OCI-LY7 (cell line): ENCODE measurements around the gene USO1.

ENCODE experiments used
- EZH2phosphoT487 ChIP-seq: fragments of 200-600 bp; sonication (generic); IDR thresholded peaks from 2 replicates; pipeline ENCODE4 v1.6.1; 2018; ENCODE audit warnings: low read depth, borderline replicate concordance, mild to moderate bottlenecking, mixed run types, antibody characterized with exemption, low read length, moderate library complexity, mixed read lengths
- TF ChIP-seq, protein P1 (sequence below): fragments of 200-600 bp; sonication (generic); conservative IDR thresholded peaks from 2 replicates; pipeline ENCODE4 v1.5.1; 2014; ENCODE audit warnings: mild to moderate bottlenecking, antibody characterized with exemption, low read length, moderate library complexity, mixed read lengths

DNA sequence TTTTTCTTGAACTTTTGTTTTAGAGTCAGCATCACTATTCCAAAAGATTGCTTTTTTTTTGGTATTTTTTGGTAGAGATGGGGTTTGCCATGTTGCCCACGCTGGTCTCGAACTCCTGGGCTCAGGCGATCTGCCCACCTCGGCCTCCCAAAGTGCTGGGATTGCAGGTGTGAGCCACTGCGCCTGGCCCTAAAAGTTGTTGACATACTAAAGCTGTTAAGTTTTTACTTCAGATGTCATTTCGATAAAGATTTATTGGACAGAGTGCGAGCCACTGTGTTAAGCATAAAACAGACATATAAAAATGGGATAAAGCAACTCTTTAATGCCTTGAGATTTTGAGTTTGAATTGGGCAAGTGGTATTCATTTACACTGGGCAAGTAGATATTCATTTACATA is 28.3 kb downstream of the USO1 start:
- TF ChIP-seq, protein P1, sequence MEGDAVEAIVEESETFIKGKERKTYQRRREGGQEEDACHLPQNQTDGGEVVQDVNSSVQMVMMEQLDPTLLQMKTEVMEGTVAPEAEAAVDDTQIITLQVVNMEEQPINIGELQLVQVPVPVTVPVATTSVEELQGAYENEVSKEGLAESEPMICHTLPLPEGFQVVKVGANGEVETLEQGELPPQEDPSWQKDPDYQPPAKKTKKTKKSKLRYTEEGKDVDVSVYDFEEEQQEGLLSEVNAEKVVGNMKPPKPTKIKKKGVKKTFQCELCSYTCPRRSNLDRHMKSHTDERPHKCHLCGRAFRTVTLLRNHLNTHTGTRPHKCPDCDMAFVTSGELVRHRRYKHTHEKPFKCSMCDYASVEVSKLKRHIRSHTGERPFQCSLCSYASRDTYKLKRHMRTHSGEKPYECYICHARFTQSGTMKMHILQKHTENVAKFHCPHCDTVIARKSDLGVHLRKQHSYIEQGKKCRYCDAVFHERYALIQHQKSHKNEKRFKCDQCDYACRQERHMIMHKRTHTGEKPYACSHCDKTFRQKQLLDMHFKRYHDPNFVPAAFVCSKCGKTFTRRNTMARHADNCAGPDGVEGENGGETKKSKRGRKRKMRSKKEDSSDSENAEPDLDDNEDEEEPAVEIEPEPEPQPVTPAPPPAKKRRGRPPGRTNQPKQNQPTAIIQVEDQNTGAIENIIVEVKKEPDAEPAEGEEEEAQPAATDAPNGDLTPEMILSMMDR = no peak
- TF ChIP-seq EZH2phosphoT487 = no peak
